ENCODE data around the gene SLC11A2. TPM values are rescaled to one million over a fixed set of nuclear protein-coding genes. Genes with fewer than 3 reads are reported as not detected.
"Not testable (repeated sequence)": the region's sequence is repeated elsewhere in the genome, so short reads cannot be mapped to it uniquely, and the experiment has no call there.

The SLC11A2 gene
- polyA plus RNA-seq, 1 donor: 24.8 TPM

DNA sequence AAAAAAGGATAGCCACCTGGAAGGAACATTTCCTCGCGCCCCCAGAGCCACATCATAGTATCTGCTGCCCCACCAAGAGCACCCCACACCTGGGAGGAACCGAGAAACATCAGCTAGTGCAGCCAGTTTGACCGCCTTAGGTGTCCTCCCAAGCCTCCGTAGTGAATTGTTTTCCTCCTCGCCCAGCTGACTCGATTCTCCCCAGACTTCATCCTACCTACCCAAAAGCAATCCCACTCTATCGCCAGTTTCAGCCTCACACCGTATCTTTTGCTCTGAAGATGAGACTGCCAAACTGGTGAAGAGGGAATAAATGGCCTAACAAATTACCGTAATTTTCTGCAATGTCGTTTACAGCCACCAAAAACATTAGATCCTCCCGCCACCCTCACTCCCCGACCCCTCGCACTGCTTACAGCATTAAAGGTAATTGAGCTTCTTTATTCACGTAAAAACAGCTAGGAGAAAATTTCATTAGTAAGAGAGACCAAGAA lies 1.2 kb upstream of the SLC11A2 start:
- no peak for DNase-seq (ENCODE audit: low read depth)

DNA sequence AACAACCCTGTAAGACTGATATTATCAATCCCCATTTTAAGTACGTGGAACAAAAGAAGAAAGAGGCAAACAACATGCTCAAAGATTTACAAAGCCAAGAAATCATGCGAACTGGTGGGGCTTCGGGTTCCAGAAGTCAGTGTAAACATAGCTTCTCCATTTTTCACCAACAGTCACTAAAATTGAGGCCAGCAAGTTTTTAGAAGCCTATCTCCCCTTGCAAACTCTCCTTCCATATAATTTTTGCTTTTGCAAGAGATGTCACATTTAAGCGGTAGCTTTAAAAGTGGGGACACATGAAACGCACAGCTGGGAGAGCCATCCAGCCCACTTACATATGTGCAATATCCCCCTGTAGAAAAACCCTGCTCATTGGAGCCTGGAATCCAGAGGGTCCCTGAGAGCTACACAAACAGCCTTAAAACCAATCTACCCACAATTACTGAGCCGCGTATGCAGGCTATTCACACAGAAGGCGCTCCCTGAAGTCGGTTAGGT lies 797 bp downstream of the SLC11A2 start:
- DNase-seq (ENCODE audit: low read depth): no peak

DNA sequence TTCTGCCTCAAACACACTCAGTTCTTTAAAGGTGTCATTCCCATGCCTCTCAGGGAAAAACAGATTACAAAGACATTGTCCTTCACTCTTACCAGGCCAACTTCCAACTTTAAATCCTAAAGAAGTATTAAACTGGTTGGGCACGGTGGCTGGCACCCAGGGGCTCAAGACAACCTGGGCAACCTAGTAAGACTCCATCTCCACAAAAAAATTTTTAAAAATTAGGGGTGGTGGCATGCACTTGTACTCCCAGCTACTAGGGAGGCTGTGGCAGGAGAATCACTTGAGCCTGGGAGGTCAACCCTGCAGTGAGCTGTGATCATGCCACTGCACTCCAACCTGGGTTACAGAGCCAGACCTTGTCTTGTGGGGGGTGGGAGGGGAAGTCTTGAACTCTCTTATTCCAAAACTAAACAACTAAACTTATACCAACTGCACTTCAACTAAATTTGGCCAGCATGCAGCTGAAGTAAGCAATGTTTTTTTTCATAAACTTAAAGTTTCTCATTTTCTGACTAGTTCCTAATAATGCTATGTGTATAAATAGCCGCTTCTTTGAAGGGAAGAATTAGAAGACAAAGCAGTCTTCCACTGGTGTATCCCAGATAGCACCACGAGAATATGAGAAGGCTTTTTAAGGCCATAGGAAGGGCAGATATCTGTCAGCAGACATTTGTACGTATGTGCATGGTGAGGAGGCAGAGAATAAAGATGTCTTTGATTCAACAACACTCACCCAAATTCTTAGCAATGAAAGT lies 2.4 kb downstream of the SLC11A2 start:
- no peak for DNase-seq (ENCODE audit: low read depth)

DNA sequence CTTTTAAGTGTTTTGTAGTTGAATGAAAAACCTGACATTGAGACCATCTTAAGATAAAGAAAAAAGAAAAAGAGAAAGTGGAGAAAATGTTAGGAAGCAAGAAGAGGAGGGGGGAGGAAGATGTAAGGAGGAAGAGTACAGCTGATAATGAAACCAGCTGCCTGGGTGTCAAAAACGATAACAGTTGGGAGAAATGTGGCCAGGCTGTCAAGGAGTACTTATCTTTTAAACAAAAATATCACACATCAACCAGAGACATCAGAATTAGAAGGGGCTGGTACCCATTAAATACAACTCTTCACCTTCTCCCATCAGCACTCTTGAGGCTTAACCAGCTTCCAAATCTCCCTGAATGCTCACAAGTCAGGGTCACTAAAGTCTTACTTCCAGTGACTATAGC lies 4.5 kb downstream of the SLC11A2 start:
- no peak for DNase-seq (ENCODE audit: low read depth)

DNA sequence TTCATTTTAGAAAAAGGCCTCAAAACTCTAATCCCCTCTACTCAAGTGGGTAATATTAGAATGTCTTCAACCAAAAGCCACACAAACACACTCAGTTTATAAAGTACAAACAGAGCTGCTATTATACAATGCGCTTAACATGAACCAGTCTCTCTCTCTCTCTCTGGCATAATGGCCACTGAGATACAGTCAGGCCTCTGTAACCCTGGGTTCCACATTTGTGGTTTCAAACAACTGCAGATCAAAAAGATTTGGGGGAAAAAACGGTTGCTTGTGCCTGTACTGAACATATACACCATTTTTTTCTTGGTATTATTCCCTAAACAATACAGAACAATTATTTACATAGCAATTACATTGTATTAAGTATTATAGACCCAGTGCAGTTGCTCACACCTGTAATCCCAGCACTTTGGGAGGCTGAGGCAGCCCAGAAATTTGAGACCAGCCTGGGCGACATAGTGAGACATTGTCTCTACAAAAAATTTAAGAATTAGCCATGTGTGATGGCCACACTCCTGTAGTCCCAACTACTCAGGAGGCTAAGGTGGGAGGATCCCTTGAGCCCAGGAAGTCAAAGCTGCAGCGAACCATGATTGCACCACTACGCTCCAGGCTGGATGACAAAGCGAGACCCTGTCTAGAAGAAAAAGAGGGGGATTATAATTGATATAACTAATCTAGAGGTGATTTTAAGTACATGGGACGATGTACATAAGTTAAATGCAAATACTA lies 5.6 kb downstream of the SLC11A2 start:
- DNase-seq (ENCODE audit: low read depth): no peak

DNA sequence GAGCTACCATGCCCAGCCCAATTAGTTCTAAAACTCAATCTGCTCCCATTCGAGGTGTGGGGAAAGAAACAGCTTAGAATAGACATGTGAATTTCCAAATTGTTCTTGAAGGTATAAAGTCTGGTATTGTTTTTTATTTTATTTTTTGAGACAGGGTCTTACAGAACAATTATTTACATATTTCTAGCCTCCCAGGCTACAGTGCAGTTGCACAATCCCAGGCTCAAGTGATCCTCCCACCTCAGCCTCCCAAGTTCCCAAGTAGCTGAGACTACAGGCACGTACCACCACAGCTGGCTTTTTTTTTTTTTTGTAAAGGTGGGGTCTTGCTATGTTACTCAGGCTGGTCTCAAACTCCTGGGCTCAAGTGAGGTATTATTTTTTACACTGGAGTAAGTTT lies 6.3 kb downstream of the SLC11A2 start:
- no peak for DNase-seq (ENCODE audit: low read depth)

DNA sequence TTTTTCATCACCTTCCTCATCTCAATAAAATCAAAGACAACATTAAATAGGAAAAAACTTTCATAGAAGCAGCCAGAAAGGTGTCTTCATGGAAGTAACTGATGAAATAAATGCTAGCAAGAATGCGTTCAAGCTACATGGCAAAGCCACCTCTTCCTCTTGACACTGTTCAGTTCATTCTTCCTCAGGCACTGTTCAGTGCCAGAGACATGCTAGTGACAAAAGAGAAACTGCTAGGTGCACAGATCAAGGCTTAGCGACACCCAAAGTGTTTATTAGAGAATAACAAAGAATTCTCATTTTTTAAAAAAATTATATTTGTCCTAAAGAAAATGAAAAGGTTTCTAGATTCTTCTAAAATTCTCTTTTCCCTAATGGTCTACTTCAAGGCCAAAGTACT lies 7.2 kb downstream of the SLC11A2 start:
- DNase-seq (ENCODE audit: low read depth): no peak

DNA sequence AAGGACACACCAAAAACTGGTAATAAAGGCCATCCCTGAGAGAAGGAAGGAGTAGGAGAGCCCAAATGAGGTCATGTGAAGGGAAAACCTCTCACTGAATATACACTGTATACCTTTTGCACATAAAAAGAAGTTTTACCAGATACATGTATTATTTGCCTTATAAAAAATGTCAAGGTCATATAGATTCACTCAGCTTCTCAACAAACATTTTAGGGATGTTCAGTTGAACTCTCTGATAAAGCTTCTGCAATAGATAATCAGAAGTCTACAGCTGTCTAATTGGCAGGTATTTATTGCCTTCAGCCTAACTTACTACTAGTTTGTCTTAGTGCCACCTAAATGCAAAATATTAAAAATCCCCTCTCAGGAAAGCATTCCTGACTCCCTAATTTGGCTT lies 8.7 kb downstream of the SLC11A2 start:
- no peak for DNase-seq (ENCODE audit: low read depth)

DNA sequence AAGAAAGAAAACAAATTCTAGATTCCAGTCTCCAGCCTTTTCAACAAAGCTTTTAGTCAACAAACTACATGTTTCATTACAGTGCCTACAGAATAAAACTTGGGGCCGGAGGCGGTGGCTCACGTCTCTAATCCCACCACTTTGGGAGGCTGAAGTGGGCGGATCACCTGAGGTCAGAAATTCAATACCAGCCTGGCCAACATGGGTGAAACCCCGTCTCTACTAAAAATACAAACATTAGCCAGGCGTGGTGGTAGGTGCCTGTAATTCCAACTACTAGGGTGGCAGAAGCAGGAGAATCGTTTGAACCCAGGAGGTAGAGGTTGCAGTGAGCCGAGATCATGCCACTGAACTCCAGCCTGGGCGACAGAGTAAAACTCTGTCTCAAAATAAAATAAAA lies 11.7 kb downstream of the SLC11A2 start:
- not testable (repeated sequence) for DNase-seq (ENCODE audit: low read depth)

DNA sequence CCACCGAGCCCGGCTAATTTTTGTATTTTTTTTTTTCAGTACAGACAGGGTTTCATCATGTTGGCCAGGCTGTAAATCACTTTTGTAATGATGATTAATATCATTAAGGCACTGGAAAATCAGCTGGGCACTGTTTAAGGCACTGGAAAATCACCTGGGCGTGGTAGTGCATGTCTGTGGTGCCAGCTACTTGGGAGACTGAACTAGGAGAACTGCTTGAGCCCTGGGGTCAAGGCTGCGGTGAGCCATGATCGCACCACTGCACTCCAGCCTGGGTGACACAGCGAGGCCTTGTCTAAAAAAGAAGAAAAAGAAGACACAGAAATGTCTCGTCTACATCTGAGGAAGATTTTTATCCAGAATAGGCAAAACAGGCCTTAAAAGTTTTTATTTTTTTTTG lies 12.7 kb downstream of the SLC11A2 start:
- no peak for DNase-seq (ENCODE audit: low read depth)

DNA sequence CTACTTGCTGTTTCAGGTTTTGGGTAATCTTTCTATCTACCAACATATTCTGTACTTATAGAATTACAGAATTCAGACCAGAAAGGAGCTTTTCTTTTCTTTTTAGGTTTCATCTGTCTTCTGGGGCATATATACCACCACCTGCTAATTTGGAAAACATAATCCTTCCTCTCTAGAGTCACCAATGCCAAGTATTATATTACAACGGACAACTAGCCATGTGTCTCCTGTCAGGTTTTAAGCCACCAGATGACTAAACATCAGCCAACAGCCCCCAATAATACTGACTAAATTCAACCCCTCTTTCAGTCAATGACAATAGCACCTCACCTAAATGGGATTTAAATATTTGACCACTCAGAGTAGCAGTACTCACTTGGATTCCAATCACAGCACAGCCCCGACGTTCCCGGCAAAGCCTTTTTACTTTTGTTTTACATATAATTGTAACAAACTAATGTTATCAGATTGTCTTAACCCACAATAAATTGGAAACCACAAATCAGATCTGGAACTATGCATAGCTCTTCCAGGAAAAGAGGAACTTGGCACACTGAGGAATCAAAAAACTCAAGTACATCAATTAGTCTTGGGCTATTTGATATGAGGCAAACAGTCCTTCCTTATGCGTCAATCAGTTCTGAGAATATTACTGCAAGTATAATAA lies 13.5 kb downstream of the SLC11A2 start:
- no peak for DNase-seq (ENCODE audit: low read depth)

DNA sequence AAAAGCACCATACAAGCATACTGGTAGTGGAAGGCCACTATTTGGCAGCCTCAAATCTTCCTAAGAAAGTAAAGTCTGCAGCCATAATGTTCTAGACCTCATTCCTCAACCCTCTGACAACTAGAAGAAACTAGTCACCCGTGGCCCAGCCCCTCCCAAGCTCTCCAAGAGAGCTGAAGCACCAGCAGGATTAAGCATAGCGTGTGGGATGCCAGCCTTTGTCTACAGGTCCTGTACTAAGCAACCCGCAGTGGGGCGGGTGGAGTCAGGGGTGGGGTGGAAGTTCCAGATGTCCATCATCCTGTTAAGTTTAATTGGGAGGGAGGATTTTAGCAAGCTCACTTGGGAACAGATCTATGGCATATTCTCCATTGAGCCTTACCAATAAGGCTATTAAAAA lies 14.2 kb downstream of the SLC11A2 start:
- no peak for DNase-seq (ENCODE audit: low read depth)

DNA sequence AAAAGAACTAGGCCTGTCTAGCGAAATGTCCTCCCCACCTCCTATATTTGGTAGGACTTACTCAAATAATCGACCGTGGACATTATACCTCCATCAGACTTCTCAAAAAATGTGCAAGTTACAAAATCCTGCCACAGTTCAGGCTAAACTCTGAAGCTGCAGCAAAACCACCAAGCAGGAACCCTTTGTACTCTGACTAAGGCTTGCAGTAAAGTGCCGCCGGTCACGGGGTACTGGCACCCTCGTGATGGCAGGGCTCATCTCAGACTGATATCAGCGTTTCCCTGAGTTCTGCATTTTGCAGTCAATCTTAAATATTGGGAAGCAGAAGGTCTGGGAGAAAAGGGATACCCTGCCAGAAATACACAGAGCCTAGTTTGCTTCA lies 17.1 kb downstream of the SLC11A2 start:
- no peak for DNase-seq (ENCODE audit: low read depth)

DNA sequence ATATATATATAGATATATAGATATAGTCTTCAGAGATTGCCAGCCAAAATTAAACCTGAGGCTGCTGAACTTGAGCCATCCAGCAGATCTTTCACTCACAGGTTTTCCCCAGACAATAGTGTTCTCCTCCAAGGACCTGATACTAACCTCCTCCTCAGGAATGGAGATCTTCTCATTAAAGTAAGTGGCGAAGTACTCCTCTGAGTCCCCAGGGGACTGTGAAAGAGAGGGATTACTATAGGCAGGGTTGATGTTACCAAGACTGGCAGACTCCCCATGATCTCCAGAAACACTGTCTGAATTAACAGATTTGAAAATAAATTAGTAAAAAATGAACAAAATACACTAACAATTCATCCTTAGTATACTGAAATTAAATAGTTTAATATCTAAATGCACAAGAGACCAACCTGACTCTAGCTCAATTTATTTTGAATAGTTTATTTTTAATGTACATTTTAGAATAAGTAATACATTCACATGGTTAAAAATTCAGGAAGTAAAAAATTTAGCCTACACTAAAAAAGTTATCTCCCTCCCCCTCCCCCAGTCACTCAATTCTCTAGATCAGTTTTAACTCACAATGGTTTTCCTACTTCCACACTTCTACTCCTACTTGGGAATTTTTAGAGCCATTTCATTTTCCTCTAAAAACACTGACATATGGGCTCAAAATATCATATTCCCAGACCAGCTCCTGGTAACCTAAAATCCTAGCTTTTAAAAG lies 17.7 kb downstream of the SLC11A2 start:
- no peak for DNase-seq (ENCODE audit: low read depth)

DNA sequence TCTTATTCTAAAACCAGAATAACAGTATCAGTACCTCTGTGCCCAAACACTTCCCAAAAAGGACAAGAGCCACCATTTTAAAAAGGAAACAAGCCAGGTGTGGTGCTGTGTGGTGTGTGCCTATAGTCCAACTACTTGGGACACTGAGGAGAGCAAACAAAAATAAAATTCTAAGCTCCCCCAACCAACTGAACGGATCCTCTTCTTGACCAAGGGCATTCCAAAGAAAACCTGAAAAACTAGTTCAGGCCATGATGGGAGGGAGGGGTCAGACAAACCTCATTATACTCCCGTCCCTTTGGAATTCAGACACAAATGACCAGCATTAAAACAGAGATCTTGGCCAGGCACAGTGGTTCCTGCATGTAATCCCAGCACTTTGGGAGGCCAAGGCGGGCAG lies 20.5 kb downstream of the SLC11A2 start:
- DNase-seq (ENCODE audit: low read depth): no peak

DNA sequence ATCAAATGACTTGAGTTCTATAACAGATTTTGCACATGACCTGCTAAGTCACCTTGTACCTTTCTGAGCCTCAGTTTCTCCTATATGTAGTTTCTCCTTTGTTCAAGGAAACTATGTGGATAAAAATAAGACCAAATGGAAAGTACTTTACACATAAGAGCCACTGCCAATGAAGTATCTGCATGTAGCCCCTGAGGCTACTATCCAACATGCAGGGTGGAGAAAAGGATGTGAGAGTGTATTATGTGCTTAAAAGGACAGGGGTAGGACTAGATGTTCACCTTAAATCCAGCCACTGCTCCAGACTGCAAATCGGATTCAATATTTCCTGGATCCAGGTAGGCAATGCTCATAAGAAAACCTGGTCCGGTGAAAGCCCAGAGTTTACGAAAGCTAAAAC lies 21.2 kb downstream of the SLC11A2 start:
- DNase-seq (ENCODE audit: low read depth): no peak

DNA sequence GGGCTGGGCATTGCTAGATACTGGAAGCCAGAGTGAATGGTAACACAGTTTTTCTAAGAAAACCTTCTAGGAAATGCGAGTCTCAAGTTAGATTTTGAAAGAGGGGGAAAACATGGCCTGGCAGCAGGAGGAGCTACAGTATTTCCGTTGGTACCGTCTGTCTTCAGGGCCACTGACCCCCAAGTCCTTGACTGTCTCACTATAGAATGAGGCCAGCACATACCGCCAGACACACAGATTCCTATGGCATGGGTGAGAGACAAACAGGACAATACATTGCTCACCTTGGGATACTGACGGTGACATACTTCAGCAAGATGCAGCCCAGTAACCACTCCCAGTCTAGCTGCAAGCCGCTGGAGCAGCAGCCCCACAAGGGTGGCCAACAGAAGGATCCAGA lies 21.7 kb downstream of the SLC11A2 start:
- DNase-seq (ENCODE audit: low read depth): no peak

DNA sequence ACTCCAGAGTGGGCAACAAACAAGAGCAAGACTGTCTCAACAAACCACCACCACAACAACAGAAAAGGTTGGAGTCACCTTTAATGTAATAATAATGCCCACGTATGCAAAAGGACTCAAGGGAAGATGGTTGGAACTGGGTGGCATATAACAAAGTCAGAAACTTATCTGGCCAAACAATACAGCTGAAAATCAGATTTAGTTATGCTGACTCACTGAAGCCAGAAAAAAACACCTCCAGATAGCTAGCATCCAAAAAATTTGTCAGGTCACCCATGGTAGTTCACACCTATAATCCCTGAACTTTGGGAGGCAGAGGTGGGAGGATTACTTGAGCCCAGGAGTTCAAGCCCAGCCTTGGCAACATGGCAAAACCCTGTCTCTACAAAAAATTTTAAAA lies 24.4 kb downstream of the SLC11A2 start:
- DNase-seq (ENCODE audit: low read depth): no peak

DNA sequence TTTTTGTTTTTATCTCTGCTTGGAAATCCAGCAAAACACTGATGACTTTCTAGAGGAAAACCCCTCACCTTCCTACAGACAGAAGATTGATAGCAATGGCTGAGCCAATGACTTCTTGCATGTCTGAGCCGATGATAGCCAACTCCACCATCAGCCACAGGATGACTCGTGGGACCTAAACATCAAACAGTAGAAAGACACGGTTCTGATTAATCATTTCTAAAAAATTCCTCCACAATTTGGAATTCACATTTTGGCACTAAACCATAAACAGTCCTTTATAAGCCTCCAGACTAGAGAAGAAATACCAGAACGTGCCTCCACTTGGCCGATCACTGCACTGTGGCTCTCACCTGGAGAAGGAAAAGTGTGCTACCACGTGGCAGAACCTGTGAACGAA lies 25.9 kb downstream of the SLC11A2 start:
- DNase-seq (ENCODE audit: low read depth): no peak

DNA sequence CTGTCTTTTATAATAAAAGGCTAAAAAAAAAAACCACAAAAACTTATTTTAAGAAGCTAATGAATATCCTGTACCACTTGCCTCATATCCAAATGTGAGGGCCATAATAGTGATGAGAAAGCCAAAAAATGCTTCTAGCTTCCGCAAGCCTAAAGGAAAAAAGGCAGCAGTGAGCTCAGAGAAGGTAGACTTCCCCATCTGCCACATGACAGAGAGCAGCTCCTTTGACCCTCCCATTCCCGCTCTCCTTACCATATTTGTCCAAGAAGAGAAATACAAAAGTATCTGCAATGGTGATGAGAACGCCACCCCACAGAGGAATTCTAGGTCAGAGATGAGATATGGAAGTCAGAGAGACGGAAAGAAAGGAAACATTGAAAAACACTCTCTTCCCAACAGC lies 27.1 kb downstream of the SLC11A2 start:
- no peak for DNase-seq (ENCODE audit: low read depth)

DNA sequence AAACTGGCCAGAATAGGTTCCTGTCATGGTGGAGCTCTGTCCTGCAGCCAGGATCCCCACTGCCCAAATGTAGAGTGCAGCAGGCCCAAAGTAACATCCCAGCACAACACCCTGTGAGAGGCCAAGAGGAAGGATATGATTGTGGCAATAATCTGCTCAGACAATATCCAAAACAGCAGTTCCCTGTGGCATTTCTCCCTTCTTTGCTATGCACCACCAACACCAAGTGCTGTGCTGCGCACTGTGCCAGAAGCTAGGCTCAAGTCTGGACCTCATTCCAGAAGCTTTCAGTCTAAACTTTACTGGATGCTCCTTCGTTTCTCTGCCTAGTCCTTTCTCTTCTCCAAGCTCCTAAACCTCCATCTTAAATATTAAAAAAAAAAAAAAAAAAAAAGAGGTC lies 33.4 kb downstream of the SLC11A2 start:
- DNase-seq (ENCODE audit: low read depth): no peak

DNA sequence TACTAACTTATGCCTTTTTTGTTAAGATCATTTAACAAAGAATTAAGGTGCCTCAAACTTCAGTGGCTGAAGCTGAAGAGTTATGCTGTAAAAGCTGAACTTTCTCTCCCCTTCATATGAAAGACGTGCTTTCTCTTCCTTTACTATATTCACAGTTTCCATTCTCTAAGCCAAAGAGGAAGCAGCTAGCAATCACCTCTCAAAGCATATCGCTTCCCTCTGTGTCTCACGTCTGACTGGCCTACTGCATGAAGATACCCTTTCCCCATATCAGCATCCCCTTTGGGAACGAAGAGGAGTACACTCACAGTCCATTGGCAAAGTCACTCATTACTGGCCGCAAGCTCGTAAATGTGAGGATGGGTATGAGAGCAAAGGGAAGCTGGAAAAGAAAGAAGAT lies 34.9 kb downstream of the SLC11A2 start:
- DNase-seq (ENCODE audit: low read depth): no peak
